ENCODE data around the gene DIPK2B. TPM values are rescaled to one million over a fixed set of nuclear protein-coding genes. Genes with fewer than 3 reads are reported as not detected.

Gene DIPK2B
- total RNA-seq, 1 experiment from 2014 or later: not detected

- H2BK12ac ChIP-seq (ENCODE audit: insufficient read length, low read depth, low read length): no peak overlapping the region
- no peak overlapping the region for H3K4me3 Mint-ChIP-seq
- H3K27ac Mint-ChIP-seq: no peak overlapping the region
Measured at GRCh38 chrX:45164021-45164621, 36.6 kb downstream of the DIPK2B start.

More at GRCh38 chrX:45164021-45164621, 36.6 kb downstream of the DIPK2B start:
- Mint-ChIP-seq H3K9me3 (peaks cover 65% of the 10 kb centered on the region in 2 experiments), H3K27me3 (ENCODE audit: low read depth) (no peaks in the 10 kb centered on the region), H3K36me3 (ENCODE audit: insufficient read depth in 1 of 3, low read depth in 3 of 3) (peaks cover 0 to 9% (median 0%) of the 10 kb centered on the region in 3 experiments; a peak in 5 of 7 replicates), H3K4me1 (no peaks in the 10 kb centered on the region)
- Histone ChIP-seq H3K9ac (ENCODE audit: extremely low read depth, insufficient read length, low read length) (no peak overlapping the region), H3K9me3 (ENCODE audit: control insufficient read depth, low read depth, low read length) (peaks cover 46% of the 10 kb centered on the region), H3K4me2 (ENCODE audit: insufficient read depth, insufficient read length, low read length) (no peak overlapping the region), H2BK5ac (ENCODE audit: insufficient read length, low read length) (no peak overlapping the region), H4K20me1 (ENCODE audit: control insufficient read depth, insufficient read depth, insufficient read length) (no peaks in the 10 kb centered on the region), H3T11ph (ENCODE audit: low read length) (no peak overlapping the region), H4K5ac (ENCODE audit: insufficient read length, low read depth, low read length) (no peak overlapping the region), H3K56ac (ENCODE audit: insufficient read length, low read depth, low read length) (no peak overlapping the region), H2BK120ac (ENCODE audit: low read depth, low read length, poor library complexity, severe bottlenecking) (no peak overlapping the region), H3K18ac (ENCODE audit: insufficient read length, low read depth, low read length) (no peak overlapping the region), H2AK5ac (ENCODE audit: insufficient read length, low read length) (no peak overlapping the region), H4K91ac (ENCODE audit: insufficient read length, low read depth, low read length) (no peak overlapping the region), H3K23ac (ENCODE audit: insufficient read length, low read depth, low read length) (no peak overlapping the region), H2BK15ac (ENCODE audit: low read depth, low read length) (no peak overlapping the region), H4K8ac (replicated peaks; ENCODE audit: insufficient read length, low read depth, low read length) (no peak overlapping the region), H3K4me1 (ENCODE audit: insufficient read depth, low read length) (no peaks in the 10 kb centered on the region), H3K4ac (ENCODE audit: low read depth, low read length) (no peak overlapping the region), H2BK20ac (ENCODE audit: low read depth, low read length, poor library complexity, severe bottlenecking) (no peak overlapping the region), H3K27ac (ENCODE audit: insufficient read length, low read depth, low read length) (no peak overlapping the region), H3K14ac (ENCODE audit: insufficient read depth, low read length) (no peak overlapping the region), H3K79me2 (ENCODE audit: insufficient read depth, low read length) (no peaks in the 10 kb centered on the region), H3K23me2 (ENCODE audit: insufficient read length, low read depth, low read length, poor library complexity, severe bottlenecking) (no peaks in the 10 kb centered on the region), H2AFZ (ENCODE audit: low read length) (no peak overlapping the region), H3K79me1 (ENCODE audit: insufficient read depth, low read depth, low read length, poor library complexity, severe bottlenecking) (no peaks in the 10 kb centered on the region), H3K27me3 (ENCODE audit: insufficient read depth, low read length) (no peaks in the 10 kb centered on the region)
- TF ChIP-seq, protein P1, sequence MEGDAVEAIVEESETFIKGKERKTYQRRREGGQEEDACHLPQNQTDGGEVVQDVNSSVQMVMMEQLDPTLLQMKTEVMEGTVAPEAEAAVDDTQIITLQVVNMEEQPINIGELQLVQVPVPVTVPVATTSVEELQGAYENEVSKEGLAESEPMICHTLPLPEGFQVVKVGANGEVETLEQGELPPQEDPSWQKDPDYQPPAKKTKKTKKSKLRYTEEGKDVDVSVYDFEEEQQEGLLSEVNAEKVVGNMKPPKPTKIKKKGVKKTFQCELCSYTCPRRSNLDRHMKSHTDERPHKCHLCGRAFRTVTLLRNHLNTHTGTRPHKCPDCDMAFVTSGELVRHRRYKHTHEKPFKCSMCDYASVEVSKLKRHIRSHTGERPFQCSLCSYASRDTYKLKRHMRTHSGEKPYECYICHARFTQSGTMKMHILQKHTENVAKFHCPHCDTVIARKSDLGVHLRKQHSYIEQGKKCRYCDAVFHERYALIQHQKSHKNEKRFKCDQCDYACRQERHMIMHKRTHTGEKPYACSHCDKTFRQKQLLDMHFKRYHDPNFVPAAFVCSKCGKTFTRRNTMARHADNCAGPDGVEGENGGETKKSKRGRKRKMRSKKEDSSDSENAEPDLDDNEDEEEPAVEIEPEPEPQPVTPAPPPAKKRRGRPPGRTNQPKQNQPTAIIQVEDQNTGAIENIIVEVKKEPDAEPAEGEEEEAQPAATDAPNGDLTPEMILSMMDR (conservative IDR thresholded peaks at IDR 0.05): no peak
- no CpG with 5 or more reads among the region's 1 CpG for WGBS (ENCODE audit: extremely low coverage, insufficient read length, low lambda C conversion rate)
- DNase-seq: no peak
